HT1080 (cell line): Measurements from ENCODE around the gene TUBB6. TPM values are rescaled to one million over a fixed set of nuclear protein-coding genes. Genes with fewer than 3 reads are reported as not detected.

Source experiments
- DNase-seq: peaks from one replicate; pipeline ENCODE4 v3.0.0-alpha.2; 2015; ENCODE audit warnings: low read depth
- polyA plus RNA-seq, 2 experiments: library from polyadenylated mRNA; depleted of rRNA; stranded (reverse); fragments of >200 nt; gene quantifications; 2 replicates each; pipeline ENCODE4 v1.2.3, GENCODE V29; 2015
- total RNA-seq: library from RNA; depleted of rRNA; stranded (reverse); fragments of >200 nt; shearing (Covaris generic); gene quantifications from 2 replicates; pipeline ENCODE4 v1.2.3, GENCODE V29; 2014; rRNA removed

The TUBB6 gene
- total RNA-seq, result 752 and 866 TPM in 2 replicates
- polyA plus RNA-seq (2015; cell fraction: cytosol; rRNA removed), result 446 and 561 TPM in 2 replicates
- polyA plus RNA-seq (2015; cell fraction: nucleus; rRNA removed), result 439 and 449 TPM in 2 replicates

GRCh38 chr18:12307701-12308385, at the start of gene TUBB6:
TSS of gene TUBB6 (plus strand) at chr18:12308241. CDS start at chr18:12308293, 52 bp downstream.
- DNase-seq, result peak; percentile 52

- DNase-seq, result no peak
Observed at GRCh38 chr18:12258719-12259705, 49.0 kb upstream of the TUBB6 start.

GRCh38 chr18:12262748-12263147, 45.3 kb upstream of the TUBB6 start:
- DNase-seq, result no peak

GRCh38 chr18:12264864-12265263, 43.2 kb upstream of the TUBB6 start:
- no peak for DNase-seq

- peak; percentile 77 for DNase-seq
Observed at GRCh38 chr18:12271376-12272235, 36.4 kb upstream of the TUBB6 start.

GRCh38 chr18:12274793-12275192, 33.2 kb upstream of the TUBB6 start:
- no peak for DNase-seq

- no peak for DNase-seq
Observed at GRCh38 chr18:12276736-12277554, 31.1 kb upstream of the TUBB6 start.

GRCh38 chr18:12278215-12278671, 29.8 kb upstream of the TUBB6 start:
- DNase-seq, result peak; percentile 60

- DNase-seq, result peak; percentile 97
Observed at GRCh38 chr18:12278741-12279682, 29.0 kb upstream of the TUBB6 start.

- DNase-seq, result no peak
Observed at GRCh38 chr18:12279781-12280531, 28.1 kb upstream of the TUBB6 start.

GRCh38 chr18:12281861-12282260, 26.2 kb upstream of the TUBB6 start:
- peak; percentile 55 for DNase-seq

- peak; percentile 82 for DNase-seq
Observed at GRCh38 chr18:12282442-12283039, 25.5 kb upstream of the TUBB6 start.

- peak; percentile 74 for DNase-seq
Observed at GRCh38 chr18:12283256-12283655, 24.8 kb upstream of the TUBB6 start.

- DNase-seq, result no peak
Observed at GRCh38 chr18:12283666-12284065, 24.4 kb upstream of the TUBB6 start.

GRCh38 chr18:12287131-12287681, 20.8 kb upstream of the TUBB6 start:
- DNase-seq, result no peak

GRCh38 chr18:12287684-12288402, 20.2 kb upstream of the TUBB6 start:
- no peak for DNase-seq

- no peak for DNase-seq
Observed at GRCh38 chr18:12288403-12288755, 19.7 kb upstream of the TUBB6 start.
